Measurements from ENCODE around the gene TNS3. TPM values are rescaled to one million over a fixed set of nuclear protein-coding genes. Genes with fewer than 3 reads are reported as not detected.

TNS3 gene
- total RNA-seq, 1 donor from 2014 or later, result 92.9 TPM

- FAIRE-seq, result no peak
- Mint-ChIP-seq H3K4me1 (ENCODE audit: low read depth, unreplicated experiment) (peaks cover 45% of the 10 kb centered on the region), H3K27me3 (ENCODE audit: low read depth, unreplicated experiment) (no peaks in the 10 kb centered on the region), H3K9me3 (ENCODE audit: unreplicated experiment) (peaks cover 7% of the 10 kb centered on the region), H3K4me3 (ENCODE audit: unreplicated experiment) (no peak overlapping the region), H3K36me3 (ENCODE audit: low read depth, unreplicated experiment) (no peaks in the 10 kb centered on the region), H3K27ac (ENCODE audit: unreplicated experiment) (peak overlapping the region; percentile 19)
- no peak overlapping the region for H3K4me3 ChIP-seq (ENCODE audit: insufficient read depth, low read depth, low read length)
- H3K4me1 ChIP-seq (ENCODE audit: insufficient read depth, low read length), result peaks cover 48% of the 10 kb centered on the region
- no peaks in the 10 kb centered on the region for H4K20me1 ChIP-seq (ENCODE audit: insufficient read depth, low read length)
- DNase-seq (ENCODE audit: low read depth), result no peak
- no peak for TF ChIP-seq CTCF (IDR thresholded peaks at IDR 0.05; ENCODE audit: insufficient read depth, low read depth, low read length)
- TF ChIP-seq EZH2 (IDR thresholded peaks at IDR 0.05; ENCODE audit: insufficient read depth, low read length), result no peak
- peak overlapping the region; percentile 87 for H3K27ac ChIP-seq (ENCODE audit: low read depth, low read length)
- H3K36me3 ChIP-seq (ENCODE audit: insufficient read depth, low read length), result no peaks in the 10 kb centered on the region
- H3K9me3 ChIP-seq (ENCODE audit: insufficient read depth, low read depth, low read length), result peaks cover 11% of the 10 kb centered on the region
- no peaks in the 10 kb centered on the region for H3K27me3 ChIP-seq (ENCODE audit: insufficient read depth, low read length)
- no peak overlapping the region for H2AFZ ChIP-seq (ENCODE audit: low read depth, low read length)
- H3K79me2 ChIP-seq (ENCODE audit: insufficient read depth, low read length), result no peaks in the 10 kb centered on the region
- H3K4me2 ChIP-seq (ENCODE audit: low read length), result no peak overlapping the region
- peak overlapping the region; percentile 71 for H3K9ac ChIP-seq (ENCODE audit: low read length)
Measured at GRCh38 chr7:47602272-47603004, 20.5 kb upstream of the TNS3 start.

- DNase-seq (ENCODE audit: low read depth) (no peak), FAIRE-seq (no peak)
- H3K9me3 ChIP-seq (ENCODE audit: insufficient read depth, low read depth, low read length), result peaks cover 16% of the 10 kb centered on the region
- H3K4me1 ChIP-seq (ENCODE audit: insufficient read depth, low read length), result peaks cover 48% of the 10 kb centered on the region
- H3K9ac ChIP-seq (ENCODE audit: low read length), result peak overlapping the region; percentile 71
- no peaks in the 10 kb centered on the region for H3K27me3 ChIP-seq (ENCODE audit: insufficient read depth, low read length)
- peak overlapping the region; percentile 23 for H3K4me3 Mint-ChIP-seq (ENCODE audit: unreplicated experiment)
- peak overlapping the region; percentile 78 for H3K4me2 ChIP-seq (ENCODE audit: low read length)
- H3K79me2 ChIP-seq (ENCODE audit: insufficient read depth, low read length), result no peaks in the 10 kb centered on the region
- H3K4me3 ChIP-seq (ENCODE audit: insufficient read depth, low read depth, low read length), result peak overlapping the region; percentile 21
- peaks cover 45% of the 10 kb centered on the region for H3K4me1 Mint-ChIP-seq (ENCODE audit: low read depth, unreplicated experiment)
- TF ChIP-seq CTCF (IDR thresholded peaks at IDR 0.05; ENCODE audit: insufficient read depth, low read depth, low read length) (no peak), EZH2 (IDR thresholded peaks at IDR 0.05; ENCODE audit: insufficient read depth, low read length) (no peak)
- H3K36me3 ChIP-seq (ENCODE audit: insufficient read depth, low read length), result no peaks in the 10 kb centered on the region
- H3K9me3 Mint-ChIP-seq (ENCODE audit: unreplicated experiment), result peaks cover 13% of the 10 kb centered on the region
- peak overlapping the region; percentile 94 for H3K27ac Mint-ChIP-seq (ENCODE audit: unreplicated experiment)
- peak overlapping the region; percentile 87 for H3K27ac ChIP-seq (ENCODE audit: low read depth, low read length)
- no peak overlapping the region for H2AFZ ChIP-seq (ENCODE audit: low read depth, low read length)
- no peaks in the 10 kb centered on the region for H3K27me3 Mint-ChIP-seq (ENCODE audit: low read depth, unreplicated experiment)
- no peaks in the 10 kb centered on the region for H4K20me1 ChIP-seq (ENCODE audit: insufficient read depth, low read length)
- H3K36me3 Mint-ChIP-seq (ENCODE audit: low read depth, unreplicated experiment), result peaks cover 2% of the 10 kb centered on the region
Measured at GRCh38 chr7:47601881-47602249, 20.0 kb upstream of the TNS3 start.
